ENCODE results near the gene EYA2.

EYA2 gene

GRCh38 chr20:47013606-47014005, 119.0 kb downstream of the EYA2 start:
- no peak for DNase-seq

GRCh38 chr20:47016068-47016664, 121.5 kb downstream of the EYA2 start:
- no peak for DNase-seq

- no peak for DNase-seq
Measured at GRCh38 chr20:47018381-47018780, 123.7 kb downstream of the EYA2 start.

DNA sequence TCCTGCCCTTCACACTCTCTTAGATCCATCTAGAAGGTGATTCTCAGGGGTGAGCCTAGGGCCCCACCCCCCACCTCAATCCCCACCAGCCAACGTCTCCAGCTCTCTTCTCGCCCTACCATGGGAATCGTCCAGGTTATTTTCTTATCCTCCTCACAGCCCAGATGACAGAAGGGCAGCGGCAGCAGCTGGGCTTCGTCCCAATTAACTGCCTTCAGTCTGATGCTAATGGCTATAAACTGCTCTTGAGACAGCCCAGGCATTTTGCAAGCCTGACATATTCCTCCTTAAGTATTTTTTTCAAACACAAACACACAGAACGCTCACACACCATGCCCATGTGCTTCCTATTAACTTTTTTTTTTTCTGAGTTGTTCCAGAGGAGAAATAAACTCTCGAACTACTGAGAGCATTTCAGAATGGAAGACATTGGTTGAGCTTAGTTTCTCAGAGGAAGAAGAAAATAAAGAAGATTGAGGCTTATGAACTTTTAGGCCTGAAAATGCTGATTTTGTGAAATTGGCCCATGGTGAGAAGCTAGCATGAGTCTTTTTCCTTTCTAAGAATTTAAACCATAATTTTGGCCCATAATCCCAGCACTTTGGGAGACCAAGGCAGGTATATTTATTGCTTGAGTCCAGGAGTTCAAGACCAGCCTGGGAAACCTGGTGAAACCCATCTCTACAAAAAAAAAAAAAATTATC, 124.6 kb downstream of the EYA2 start:
- DNase-seq, result no peak

- DNase-seq, result no peak
Measured at GRCh38 chr20:47020231-47020630, 125.6 kb downstream of the EYA2 start.

- DNase-seq, result no peak
Measured at GRCh38 chr20:47021850-47022249, 127.2 kb downstream of the EYA2 start.

DNA sequence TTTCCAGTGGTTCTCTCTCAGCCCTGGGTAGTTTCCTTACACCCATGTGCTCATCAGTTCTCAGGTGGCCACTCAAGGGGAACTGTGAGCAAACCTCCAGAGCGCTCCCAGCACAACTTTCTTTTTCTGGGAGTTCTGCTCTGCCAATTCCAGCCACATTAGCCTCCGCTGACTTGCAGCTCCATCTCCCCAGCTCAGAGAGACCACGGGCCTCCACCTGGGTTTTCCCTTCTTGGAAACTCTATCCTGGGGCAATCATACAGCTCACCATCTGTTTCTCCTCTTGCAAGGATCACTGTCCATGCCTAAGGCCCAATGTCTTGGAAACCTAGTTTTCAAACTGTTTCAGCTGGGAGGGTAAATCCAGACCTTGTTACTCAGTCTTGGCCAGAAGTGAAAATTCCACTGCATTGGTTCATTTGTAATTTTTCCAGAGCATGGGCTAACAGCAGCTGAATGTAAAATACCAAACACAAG, 129.9 kb downstream of the EYA2 start:
- no peak for DNase-seq

GRCh38 chr20:47027042-47027441, 132.4 kb downstream of the EYA2 start:
- DNase-seq, result no peak

- DNase-seq, result no peak
Measured at GRCh38 chr20:47027456-47027855, 132.8 kb downstream of the EYA2 start.

GRCh38 chr20:47028487-47028886, 133.8 kb downstream of the EYA2 start:
- DNase-seq, result no peak

DNA sequence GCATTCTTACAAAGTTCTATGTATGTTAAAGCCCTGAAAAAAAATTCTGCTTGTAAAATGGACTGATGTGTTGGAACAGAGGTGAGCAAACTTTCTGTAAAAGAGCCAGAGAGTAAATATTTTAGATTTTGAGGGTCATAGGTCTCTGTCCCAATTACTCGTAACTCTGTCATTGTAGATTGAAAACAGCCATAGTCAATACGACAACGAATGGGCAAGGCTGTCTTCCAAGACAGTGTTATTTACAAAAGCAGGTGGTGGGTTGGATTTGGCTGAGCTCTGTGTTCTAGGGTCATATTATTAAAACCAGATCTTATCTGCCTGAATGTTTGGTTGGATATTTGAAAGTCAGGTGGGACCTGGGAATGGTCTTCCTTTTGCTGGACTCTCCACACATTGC, 135.2 kb downstream of the EYA2 start:
- no peak for DNase-seq

DNA sequence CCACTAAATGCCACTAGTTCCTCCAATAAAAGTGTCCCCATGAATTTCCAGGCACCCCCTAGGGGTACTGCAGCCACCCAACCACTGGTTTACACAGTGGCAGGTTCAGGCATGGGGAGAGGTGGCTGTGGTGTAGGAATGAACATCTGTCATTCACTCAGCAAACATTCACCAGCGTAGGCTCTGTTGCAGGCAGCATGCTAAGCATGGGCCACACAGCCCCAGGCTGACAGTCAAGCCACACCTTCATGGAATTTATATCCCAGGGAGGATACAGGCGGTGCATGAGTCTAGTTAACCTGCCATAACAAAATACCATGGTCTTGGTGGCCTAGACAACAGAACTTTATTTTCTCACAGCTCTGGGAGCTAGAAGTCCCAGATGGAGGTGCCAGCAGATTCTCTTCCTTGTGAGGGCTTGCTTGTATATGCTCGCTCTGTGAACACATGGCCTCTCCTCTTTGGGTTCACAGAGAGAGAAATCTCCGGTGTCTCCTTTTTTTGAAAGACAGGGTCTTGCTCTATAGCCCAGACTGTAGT, 135.7 kb downstream of the EYA2 start:
- no peak for DNase-seq

DNA sequence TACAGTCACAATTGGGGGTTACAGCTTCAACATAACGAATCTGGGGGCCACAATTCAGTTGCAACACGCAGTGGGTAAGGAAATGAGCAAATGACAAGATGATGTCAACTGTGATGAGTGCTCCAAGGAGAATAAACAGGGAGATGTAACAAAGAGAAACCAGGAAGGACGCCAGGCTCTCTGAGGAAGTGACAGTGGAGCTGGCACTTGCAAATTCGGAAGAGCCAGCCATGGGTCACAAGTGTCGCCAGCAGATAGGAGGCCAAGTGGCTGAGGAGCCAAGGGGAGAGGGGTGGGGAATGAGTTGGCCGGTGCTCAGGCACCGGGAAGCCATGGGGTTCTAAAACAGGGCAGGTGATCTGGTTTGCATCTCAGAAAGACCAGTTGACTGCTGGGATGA, 136.4 kb downstream of the EYA2 start:
- no peak for DNase-seq

DNA sequence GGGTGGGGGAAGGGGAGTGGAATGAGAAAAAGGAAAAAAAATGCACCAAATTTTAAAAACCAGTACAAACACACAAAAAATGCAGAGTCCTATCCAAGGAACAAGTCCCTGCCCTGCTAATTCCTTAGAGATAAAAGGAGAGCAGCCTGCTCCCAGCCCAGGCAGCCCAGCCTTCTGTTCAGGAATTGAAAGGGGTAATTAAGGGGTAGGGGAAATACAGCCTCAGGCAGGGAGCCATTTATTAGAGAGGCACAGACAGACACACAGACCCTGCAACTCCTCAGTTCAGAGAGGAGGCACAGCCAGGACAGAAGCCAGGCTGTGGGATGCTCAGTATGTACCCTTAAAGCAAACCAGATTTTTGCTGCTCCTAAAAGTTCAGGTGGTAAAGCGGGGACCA, 137.2 kb downstream of the EYA2 start:
- no peak for DNase-seq

- no peak for DNase-seq
Measured at GRCh38 chr20:47032933-47033578, 138.4 kb downstream of the EYA2 start.

GRCh38 chr20:47033665-47034064, 139.0 kb downstream of the EYA2 start:
- DNase-seq, result no peak

DNA sequence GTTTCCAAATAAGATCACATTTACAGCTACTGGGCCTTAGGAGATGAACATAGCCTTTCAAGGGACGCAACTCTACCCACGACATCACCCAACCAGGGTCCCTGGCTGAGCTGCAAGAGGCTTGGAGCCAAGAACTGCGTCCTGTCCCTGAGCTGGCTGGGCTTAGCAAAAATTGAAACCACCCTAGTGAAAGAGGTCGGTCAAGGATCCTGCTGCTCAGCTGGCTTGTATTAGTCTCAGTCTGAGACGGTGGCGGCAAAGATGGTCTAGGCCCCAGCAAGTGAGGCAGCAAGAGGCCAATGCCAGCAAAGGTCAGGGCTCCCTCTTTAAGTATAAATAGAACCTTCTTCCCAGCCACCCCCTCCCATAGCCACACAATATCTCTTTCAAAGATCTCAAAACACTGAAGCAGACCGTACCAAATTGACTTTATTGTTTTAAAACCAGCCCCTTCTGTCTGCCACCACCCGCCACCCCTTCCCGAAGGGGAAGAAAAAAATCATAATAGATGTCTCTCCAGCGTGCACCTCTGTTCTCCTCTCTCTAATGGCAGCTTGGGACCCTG, 140.5 kb downstream of the EYA2 start:
- no peak for DNase-seq

GRCh38 chr20:47036091-47036870, 141.6 kb downstream of the EYA2 start:
- DNase-seq, result no peak

GRCh38 chr20:47038566-47039560, 144.2 kb downstream of the EYA2 start:
- DNase-seq, result no peak

DNA sequence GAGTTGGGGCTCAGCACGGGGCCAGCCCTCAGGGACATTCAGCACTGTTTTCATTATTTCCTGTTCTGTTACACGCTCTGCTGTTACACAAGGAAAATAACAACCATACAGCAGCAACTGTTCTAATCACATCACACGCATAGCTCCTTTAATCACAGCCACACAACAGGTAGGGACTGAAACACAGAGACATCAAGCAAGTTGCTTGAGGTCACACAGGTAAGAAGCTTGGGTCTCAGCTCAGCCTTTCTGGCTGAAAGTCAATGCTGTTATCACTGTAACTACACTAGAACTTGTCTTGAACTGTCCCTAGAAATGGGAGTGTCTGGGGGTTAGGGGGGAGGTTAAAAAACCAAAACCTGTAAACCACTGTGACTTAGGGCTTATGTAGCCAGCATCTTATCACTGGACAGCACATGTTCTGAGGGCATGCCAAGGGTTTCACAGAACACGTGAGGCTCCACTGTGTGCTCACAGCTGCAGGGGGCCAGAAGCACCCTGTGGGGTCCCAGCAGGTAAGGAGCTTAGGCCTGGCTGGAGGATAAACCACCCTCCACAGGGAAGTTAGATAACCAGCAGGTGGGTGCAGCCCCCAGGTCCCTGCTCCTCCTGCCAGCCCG, 146.0 kb downstream of the EYA2 start:
- no peak for DNase-seq

DNA sequence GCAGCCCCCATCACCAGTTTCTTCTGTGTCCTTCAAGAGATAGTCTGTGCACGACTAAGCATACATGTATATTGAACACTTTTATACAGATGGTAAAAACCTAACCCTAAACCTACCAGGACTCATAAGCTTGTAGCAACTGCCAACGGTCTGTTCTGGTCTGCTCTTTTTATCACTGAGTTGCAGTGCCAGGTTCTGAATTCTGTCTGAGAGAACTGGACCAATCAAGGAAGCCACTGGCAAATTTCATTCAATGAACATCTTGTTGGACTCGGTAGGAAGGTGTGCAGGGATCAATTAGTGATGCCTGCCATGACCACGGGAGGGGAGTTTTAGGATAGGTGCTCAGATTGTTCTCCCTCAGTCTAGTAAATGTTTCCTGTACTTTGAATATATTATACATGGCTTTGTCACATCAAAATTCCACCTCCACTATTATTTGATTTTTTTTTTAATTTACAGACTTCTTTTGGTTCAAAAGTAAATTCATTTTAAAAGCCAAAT, 146.8 kb downstream of the EYA2 start:
- no peak for DNase-seq
